ENCODE results near the gene SHISA7. TPM values are rescaled to one million over a fixed set of nuclear protein-coding genes. Genes with fewer than 3 reads are reported as not detected.

SHISA7 gene
- polyA plus RNA-seq, 1 of the 3 experiments (the other 2 are of a cell fraction) = 0.02 TPM

DNA sequence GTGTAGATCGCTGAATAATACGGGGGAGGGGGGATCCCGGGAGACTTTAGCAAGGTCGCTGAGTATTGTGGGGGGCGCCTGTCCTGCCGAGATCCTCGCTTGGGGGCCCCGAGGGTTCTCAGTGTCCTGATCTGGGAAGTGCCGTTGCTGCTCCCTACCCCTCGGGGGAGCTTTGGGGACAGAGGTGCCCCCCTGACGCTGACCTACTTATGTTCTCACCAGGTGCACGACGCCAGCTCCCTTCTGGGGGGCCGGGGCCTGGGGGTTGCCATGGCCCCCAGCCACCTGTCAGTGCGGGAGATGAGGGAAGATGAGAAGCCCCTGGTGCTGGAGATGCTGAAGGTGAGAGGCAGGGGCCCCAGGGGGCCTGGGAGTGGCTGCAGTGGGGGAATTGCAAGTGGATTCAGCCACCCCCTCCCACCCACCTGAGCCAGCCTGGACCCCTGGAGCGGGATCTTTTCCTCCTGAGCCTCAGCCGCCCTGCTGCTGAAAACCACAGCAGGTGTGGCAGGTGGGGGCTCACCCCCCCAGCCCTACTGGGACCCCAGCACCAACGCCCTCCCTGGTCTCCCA is 42.4 kb upstream of the SHISA7 start:
- Histone ChIP-seq H4K20me1 (ENCODE audit: insufficient read depth) (no peaks in the 10 kb centered on the region), H3K9ac (peak overlapping the region; percentile 86), H3K9me3 (no peaks in the 10 kb centered on the region), H3K79me2 (ENCODE audit: insufficient read depth) (peaks cover 16% of the 10 kb centered on the region; the same call in 1 of the 2 replicates), H3K4me1 (ENCODE audit: control insufficient read depth in 1 of 2, insufficient read depth in 2 of 2, low read depth in 1 of 2, low read length in 1 of 2) (peaks cover 30 to 44% of the 10 kb centered on the region in 2 experiments; a peak in 3 of 4 replicates), H3K4me2 (peak overlapping the region; percentile 91), H3K27me3 (ENCODE audit: insufficient read depth) (no peaks in the 10 kb centered on the region), H3K9me2 (no peaks in the 10 kb centered on the region), H2AFZ (ENCODE audit: low read depth) (no peak overlapping the region), H3K27ac (ENCODE audit: low read depth in 2 of 2, low read length in 1 of 2) (peak overlapping the region; percentile 95 to 97), H3K4me3 (ENCODE audit: low read depth in 2 of 2, low read length in 1 of 2) (peak overlapping the region; percentile 69 to 80), H3K36me3 (replicated peaks in 1 of 2; ENCODE audit: control insufficient read depth in 1 of 2, insufficient read depth in 2 of 2, low read length in 1 of 2) (peaks cover 0 to 7% of the 10 kb centered on the region in 2 experiments), H3F3A (replicated peaks; ENCODE audit: insufficient read depth) (peaks cover 29% of the 10 kb centered on the region)
- DNase-seq = no peak
- WGBS (ENCODE audit: low lambda C conversion rate) = 18% methylated on average over 8 of the region's 18 CpGs
- POLR2A ChIA-PET = interaction anchor here (0.7 to 2.3 kb wide), 5 partner anchors 9 to 116 kb away, joined by 3 to 15 read pairs (median 5); partner anchors contain the start of genes UBE2S and ZNF628
- TF ChIP-seq CHD2 (IDR thresholded peaks at IDR 0.05; ENCODE audit: low read length, partially characterized antibody) (no peak), RCOR1 (IDR thresholded peaks at IDR 0.05; ENCODE audit: low read length) (no peak), CTCF (IDR thresholded peaks at IDR 0.05) (no peak), NRF1 (IDR thresholded peaks at IDR 0.05; ENCODE audit: low read depth, low read length) (no peak), ELF1 (IDR thresholded peaks at IDR 0.05) (no peak), GATA2 (CRISPR knock-in tag; IDR thresholded peaks at IDR 0.05) (no peak), YY1 (IDR thresholded peaks at IDR 0.05; ENCODE audit: low read depth) (no peak), NFIC (IDR thresholded peaks at IDR 0.05; ENCODE audit: borderline replicate concordance) (no peak), RXRA (IDR thresholded peaks at IDR 0.05; ENCODE audit: borderline replicate concordance, low read depth) (no peak), RFX5 (IDR thresholded peaks at IDR 0.05; ENCODE audit: low read length) (no peak)
- CTCF ChIA-PET = interaction anchor here (0.9 to 15.1 kb wide), 13 partner anchors 9 to 344 kb away, joined by 3 to 162 read pairs (median 5); partner anchors contain the start of gene ZNF628

DNA sequence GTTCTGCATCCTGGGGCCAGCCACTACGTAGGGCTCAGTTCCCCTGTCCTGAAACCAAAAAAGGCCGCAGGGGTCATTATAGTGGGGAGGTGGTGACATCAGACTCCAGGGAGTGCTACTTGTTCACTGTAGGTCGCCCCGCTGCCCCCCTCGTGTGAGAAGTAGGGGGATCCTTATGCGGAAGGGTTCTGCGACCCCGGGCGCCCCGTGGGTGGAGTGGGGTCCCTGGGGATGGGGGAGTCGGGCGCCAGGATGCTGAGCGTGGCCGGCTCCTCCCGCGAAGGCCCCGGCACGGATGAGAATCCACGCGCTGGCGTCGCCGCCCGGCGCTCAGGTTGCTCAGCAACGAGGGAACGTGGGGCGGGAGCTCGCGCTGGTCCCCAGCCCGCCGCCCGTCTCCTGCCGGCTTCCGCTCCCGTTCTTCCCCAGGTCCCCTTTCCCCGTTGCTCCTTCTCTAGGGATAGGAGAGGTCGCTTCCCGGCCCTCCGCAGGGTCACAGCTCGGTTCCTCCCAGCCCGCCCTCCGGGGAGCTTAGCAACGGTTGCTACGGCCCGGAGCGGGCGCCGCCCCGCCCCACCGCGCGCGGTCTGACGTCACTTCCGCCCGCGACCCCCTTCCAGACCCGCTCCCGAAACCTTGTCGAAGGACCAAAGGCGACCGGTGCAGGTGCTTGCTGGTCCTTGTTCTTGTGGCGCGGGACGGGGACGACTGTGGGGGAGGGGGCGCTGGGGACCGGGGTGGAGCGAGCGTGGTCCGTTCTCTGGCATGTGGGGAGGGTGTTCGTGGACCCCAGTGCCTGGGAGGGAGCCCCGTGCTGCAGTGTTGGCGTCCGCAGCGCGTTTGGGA is 41.7 kb upstream of the SHISA7 start, which contains the start of gene NAT14:
Gene NAT14, plus strand, starts transcription at position 596 of the 846 bp plus-strand sequence. CDS start 521 bp downstream, outside the sequence.
- peak; percentile 97 for DNase-seq
- TF ChIP-seq TEAD4 (IDR thresholded peaks at IDR 0.05; ENCODE audit: borderline replicate concordance, insufficient read depth) (no peak), GABPA (IDR thresholded peaks at IDR 0.05; ENCODE audit: low read depth) (peak; percentile 72), MEF2A (IDR thresholded peaks at IDR 0.05; ENCODE audit: borderline replicate concordance, low read depth) (no peak), CHD2 (IDR thresholded peaks at IDR 0.05; ENCODE audit: low read length, partially characterized antibody) (peak; percentile 36), ELF1 (IDR thresholded peaks at IDR 0.05) (peak; percentile 40), RFX5 (IDR thresholded peaks at IDR 0.05; ENCODE audit: low read length) (no peak), REST (IDR thresholded peaks at IDR 0.05; ENCODE audit: low read depth, low read length) (no peak), FOSL2 (IDR thresholded peaks at IDR 0.05; ENCODE audit: borderline replicate concordance, low read depth) (no peak), TAF1 (IDR thresholded peaks at IDR 0.05; ENCODE audit: borderline replicate concordance, low read depth, low read length) (peak; percentile 46; the same call in 1 of the 2 replicates), NRF1 (IDR thresholded peaks at IDR 0.05; ENCODE audit: low read depth, low read length) (no peak), POLR2AphosphoS5 (IDR thresholded peaks at IDR 0.05; ENCODE audit: low read depth, low read length) (no peak; the same call in 1 of the 2 replicates), NFIC (IDR thresholded peaks at IDR 0.05; ENCODE audit: borderline replicate concordance) (no peak)
- TF ChIP-seq, protein P1, sequence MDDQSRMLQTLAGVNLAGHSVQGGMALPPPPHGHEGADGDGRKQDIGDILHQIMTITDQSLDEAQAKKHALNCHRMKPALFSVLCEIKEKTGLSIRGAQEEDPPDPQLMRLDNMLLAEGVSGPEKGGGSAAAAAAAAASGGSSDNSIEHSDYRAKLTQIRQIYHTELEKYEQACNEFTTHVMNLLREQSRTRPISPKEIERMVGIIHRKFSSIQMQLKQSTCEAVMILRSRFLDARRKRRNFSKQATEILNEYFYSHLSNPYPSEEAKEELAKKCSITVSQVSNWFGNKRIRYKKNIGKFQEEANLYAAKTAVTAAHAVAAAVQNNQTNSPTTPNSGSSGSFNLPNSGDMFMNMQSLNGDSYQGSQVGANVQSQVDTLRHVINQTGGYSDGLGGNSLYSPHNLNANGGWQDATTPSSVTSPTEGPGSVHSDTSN (IDR thresholded peaks at IDR 0.05) = peak; percentile 40

More for the DNA sequence above, 41.7 kb upstream of the SHISA7 start, which contains the start of gene NAT14:
- Histone ChIP-seq H2AFZ (ENCODE audit: low read depth) (no peak within 1 kb of the TSS), H3K4me2 (peak within 1 kb of the TSS; percentile 91), H3F3A (replicated peaks; ENCODE audit: insufficient read depth) (peaks cover 29% of the 10 kb centered on the region), H3K27ac (ENCODE audit: low read depth in 2 of 2, low read length in 1 of 2) (peak within 1 kb of the TSS; percentile 95 to 97), H3K9me3 (no peaks in the 10 kb centered on the region), H3K27me3 (ENCODE audit: insufficient read depth) (no peaks in the 10 kb centered on the region), H3K9ac (peak within 1 kb of the TSS; percentile 86), H3K9me2 (no peaks in the 10 kb centered on the region), H4K20me1 (ENCODE audit: insufficient read depth) (no peaks in the 10 kb centered on the region), H3K4me1 (ENCODE audit: control insufficient read depth in 1 of 2, insufficient read depth in 2 of 2, low read depth in 1 of 2, low read length in 1 of 2) (peaks cover 30 to 44% of the 10 kb centered on the region in 2 experiments; a peak in 3 of 4 replicates), H3K36me3 (replicated peaks in 1 of 2; ENCODE audit: control insufficient read depth in 1 of 2, insufficient read depth in 2 of 2, low read length in 1 of 2) (peaks cover 0 to 7% of the 10 kb centered on the region in 2 experiments), H3K79me2 (ENCODE audit: insufficient read depth) (peaks cover 20% of the 10 kb centered on the region), H3K4me3 (ENCODE audit: low read depth in 2 of 2, low read length in 1 of 2) (peak within 1 kb of the TSS; percentile 69 to 80)
- POLR2A ChIA-PET = interaction anchor here (0.7 to 2.3 kb wide), 5 partner anchors 9 to 116 kb away, joined by 3 to 15 read pairs (median 5); partner anchors contain the start of genes UBE2S and ZNF628
- CTCF ChIA-PET = interaction anchor here (1.2 to 15.1 kb wide), 7 partner anchors 8 to 343 kb away, joined by 3 to 162 read pairs (median 7); partner anchors contain the start of gene ZNF628
- WGBS (ENCODE audit: low lambda C conversion rate) = 7% methylated on average over 32 of the region's 78 CpGs
